WTC11 (cell line): ENCODE data around the gene TFF2. TPM values are rescaled to one million over a fixed set of nuclear protein-coding genes. Genes with fewer than 3 reads are reported as not detected.

ENCODE experiments used
- ATAC-seq: fragments of 200-7000 bp; cut with Tn5 transposase; 2 replicates; pipeline ENCODE4 v1.10.0; 2021; ENCODE audit warnings: mild to moderate bottlenecking, moderate library complexity
- CTCF ChIA-PET: fragments of 300-600 bp; sonication (Branson Sonifier 250); formaldehyde crosslinking; loops from one replicate; lab custom pipeline; 2021; ENCODE audit warnings: antibody characterized with exemption; lab: Charles Lee
- POLR2A ChIA-PET: fragments of 350-600 bp; sonication (Branson Sonifier 250); formaldehyde crosslinking; loops from one replicate; lab custom pipeline; 2021; ENCODE audit warnings: antibody characterized with exemption; lab: Charles Lee
- DNase-seq: peaks from one replicate; pipeline ENCODE4 v3.0.0; 2021; ENCODE audit warnings: low spot score
- H3K27ac Mint-ChIP-seq: 2 replicates; pipeline ENCODE4 v1.8.0; 2021; ENCODE audit warnings: mixed read lengths
- H3K27me3 Mint-ChIP-seq: 2 replicates; pipeline ENCODE4 v1.8.0; 2021; ENCODE audit warnings: low read depth, mild to moderate bottlenecking, moderate library complexity, mixed read lengths
- H3K36me3 Mint-ChIP-seq: 2 replicates; pipeline ENCODE4 v1.8.0; 2021; ENCODE audit warnings: mixed read lengths
- H3K4me1 Mint-ChIP-seq: 2 replicates; pipeline ENCODE4 v1.8.0; 2022; ENCODE audit warnings: mixed read lengths
- H3K4me3 Mint-ChIP-seq: 2 replicates; pipeline ENCODE4 v1.8.0; 2021; ENCODE audit warnings: mild to moderate bottlenecking, moderate library complexity, mixed read lengths
- H3K9me3 Mint-ChIP-seq: 2 replicates; pipeline ENCODE4 v1.8.0; 2021; ENCODE audit warnings: mixed read lengths
- ATF3 ChIP-seq: sonication (generic); formaldehyde crosslinking; conservative IDR thresholded peaks from 2 replicates; pipeline ENCODE4 v1.8.1; 2022; ENCODE audit warnings: mild to moderate bottlenecking, missing genetic modification reagents
- CBFB ChIP-seq: sonication (generic); formaldehyde crosslinking; IDR thresholded peaks from 2 replicates; pipeline ENCODE4 v1.8.1; 2022; ENCODE audit warnings: mild to moderate bottlenecking, low read depth, missing genetic modification reagents
- CTCF ChIP-seq: fragments of 200-600 bp; IDR thresholded peaks from 2 replicates; pipeline ENCODE4 v1.8.0; 2022; ENCODE audit warnings: antibody characterized with exemption
- EMX1 ChIP-seq: fragments of 250-450 bp; sonication (Bioruptor Pico); IDR thresholded peaks from 2 replicates; pipeline ENCODE4 v1.8.0; 2021; ENCODE audit warnings: mild to moderate bottlenecking
- ETV6 ChIP-seq: sonication (generic); formaldehyde crosslinking; IDR thresholded peaks from 2 replicates; pipeline ENCODE4 v1.8.1; 2022; ENCODE audit warnings: mild to moderate bottlenecking, missing genetic modification reagents
- FOXK1 ChIP-seq: sonication (generic); formaldehyde crosslinking; IDR thresholded peaks from 2 replicates; pipeline ENCODE4 v1.8.0; 2022; ENCODE audit warnings: mild to moderate bottlenecking, moderate library complexity, missing genetic modification reagents
- GRHL2 ChIP-seq: fragments of 250-450 bp; sonication (Bioruptor Pico); IDR thresholded peaks from 2 replicates; pipeline ENCODE4 v1.8.0; 2022; ENCODE audit warnings: mild to moderate bottlenecking, moderate library complexity; ENCODE audit not compliant: insufficient replicate concordance, severe bottlenecking
- JUN ChIP-seq: sonication (generic); formaldehyde crosslinking; IDR thresholded peaks from 2 replicates; pipeline ENCODE4 v1.8.0; 2023; ENCODE audit warnings: mild to moderate bottlenecking, missing genetic modification reagents
- MLX ChIP-seq: sonication (generic); formaldehyde crosslinking; IDR thresholded peaks from 2 replicates; pipeline ENCODE4 v1.8.1; 2023; ENCODE audit warnings: mild to moderate bottlenecking, missing genetic modification reagents, moderate library complexity
- MXD4 ChIP-seq: fragments of 250-450 bp; sonication (Bioruptor Pico); IDR thresholded peaks from 2 replicates; pipeline ENCODE4 v1.8.0; 2021; ENCODE audit warnings: mild to moderate bottlenecking, moderate library complexity, borderline replicate concordance
- NFATC4 ChIP-seq: fragments of 250-450 bp; sonication (Bioruptor Pico); IDR thresholded peaks from 2 replicates; pipeline ENCODE4 v1.9.0; 2021; ENCODE audit warnings: mild to moderate bottlenecking
- SP1 ChIP-seq: sonication (generic); formaldehyde crosslinking; conservative IDR thresholded peaks from 2 replicates; pipeline ENCODE4 v1.8.1; 2022; ENCODE audit warnings: missing genetic modification reagents
- TCF7 ChIP-seq: sonication (generic); formaldehyde crosslinking; IDR thresholded peaks from 2 replicates; pipeline ENCODE4 v1.8.0; 2022; ENCODE audit warnings: mild to moderate bottlenecking, low read depth, missing genetic modification reagents, moderate library complexity
- USF2 ChIP-seq: sonication (generic); formaldehyde crosslinking; IDR thresholded peaks from 2 replicates; pipeline ENCODE4 v1.8.1; 2023; ENCODE audit warnings: mild to moderate bottlenecking, missing genetic modification reagents, moderate library complexity
- ZBTB21 ChIP-seq: sonication (generic); formaldehyde crosslinking; IDR thresholded peaks from 2 replicates; pipeline ENCODE4 v1.8.1; 2023; ENCODE audit warnings: mild to moderate bottlenecking, missing genetic modification reagents, borderline replicate concordance
- ZMAT4 ChIP-seq: fragments of 250-450 bp; sonication (Bioruptor Pico); IDR thresholded peaks from 2 replicates; pipeline ENCODE4 v1.9.0; 2021; ENCODE audit warnings: mild to moderate bottlenecking
- ZNF232 ChIP-seq: sonication (generic); formaldehyde crosslinking; IDR thresholded peaks from 2 replicates; pipeline ENCODE4 v1.8.0; 2022; ENCODE audit warnings: mild to moderate bottlenecking, missing genetic modification reagents
- total RNA-seq: library from RNA; stranded (reverse); gene quantifications from 3 replicates; pipeline ENCODE4 v1.2.3, GENCODE V29; 2021
- TF ChIP-seq, protein P1 (sequence below): sonication (generic); formaldehyde crosslinking; IDR thresholded peaks from 2 replicates; pipeline ENCODE4 v1.8.1; 2023; ENCODE audit warnings: mild to moderate bottlenecking, missing genetic modification reagents
- TF ChIP-seq, protein P2 (sequence below): fragments of 250-450 bp; sonication (Bioruptor Pico); IDR thresholded peaks from 2 replicates; pipeline ENCODE4 v2.1.2; 2022; ENCODE audit warnings: mild to moderate bottlenecking, moderate library complexity
- TF ChIP-seq, protein P3 (sequence below): fragments of 250-450 bp; sonication (Bioruptor Pico); IDR thresholded peaks from 2 replicates; pipeline ENCODE4 v1.9.0; 2021; ENCODE audit warnings: moderate library complexity, mild to moderate bottlenecking, inconsistent platforms, borderline replicate concordance
- TF ChIP-seq, protein P4 (sequence below): sonication (generic); formaldehyde crosslinking; IDR thresholded peaks from 2 replicates; pipeline ENCODE4 v1.8.0; 2023; ENCODE audit warnings: missing genetic modification reagents

Gene TFF2
- total RNA-seq, 1 experiment from 2014 or later = 0.33 TPM

DNA sequence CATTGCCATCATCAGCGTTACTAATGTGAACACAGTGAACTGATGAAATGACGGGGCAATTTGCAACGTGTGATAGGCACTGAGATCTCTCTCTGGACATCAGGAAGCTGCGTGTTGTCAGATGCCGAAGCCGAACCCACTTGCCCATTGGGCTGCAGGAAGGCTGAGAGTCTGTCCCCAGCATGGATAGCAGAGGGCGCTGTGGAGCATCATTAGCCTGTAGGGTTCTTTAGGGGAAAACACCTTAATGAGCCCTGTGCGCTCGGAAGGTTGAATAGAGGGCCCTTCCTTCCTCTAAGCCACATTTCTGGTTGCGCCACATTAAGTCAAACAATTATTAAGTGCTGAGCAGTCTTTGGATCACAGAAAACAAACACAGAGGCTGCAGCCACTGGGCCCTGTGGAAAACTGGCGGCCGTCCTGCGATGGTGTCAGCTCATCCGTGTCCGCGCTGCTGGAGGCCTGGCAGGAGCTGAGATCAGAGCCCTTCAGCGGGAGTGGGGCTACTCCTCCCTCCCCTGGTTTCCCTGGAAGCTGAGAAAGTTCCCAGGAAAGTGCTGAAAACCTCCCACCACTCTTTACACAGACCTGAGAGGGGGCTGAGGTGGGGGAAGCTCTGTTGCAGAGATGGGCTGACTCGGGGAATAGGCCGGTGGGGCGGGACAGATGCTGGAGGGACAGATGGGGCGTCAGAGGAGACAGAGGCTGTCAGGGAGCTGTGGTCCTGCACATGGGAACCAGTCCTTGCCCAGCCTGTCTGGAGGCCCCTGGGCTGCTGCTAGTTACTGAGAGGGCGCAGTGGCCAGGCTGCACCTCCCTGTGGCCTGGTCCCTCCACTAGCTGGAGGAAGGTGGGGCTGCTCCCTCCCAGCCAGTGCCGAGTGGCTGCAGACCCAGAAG lies 12.7 kb downstream of the TFF2 start:
- Mint-ChIP-seq H3K4me1 (peaks cover 39% of the 10 kb centered on the region), H3K4me3 (peak overlapping the region; percentile 40; the same call in 1 of the 2 replicates), H3K36me3 (no peaks in the 10 kb centered on the region), H3K27me3 (no peaks in the 10 kb centered on the region), H3K9me3 (peaks cover 11% of the 10 kb centered on the region), H3K27ac (peak overlapping the region; percentile 97)
- TF ChIP-seq TCF7 (CRISPR knock-in tag) (no peak), ZBTB21 (CRISPR knock-in tag) (no peak), CTCF (peak; percentile 52), ETV6 (CRISPR knock-in tag) (0 out of 2 replicates have a peak, but pooled peaks have one; percentile 25), CBFB (CRISPR knock-in tag) (no peak), USF2 (CRISPR knock-in tag) (no peak), GRHL2 (CRISPR knock-in tag) (no peak), JUN (CRISPR knock-in tag) (no peak), FOXK1 (CRISPR knock-in tag) (peak; percentile 33; the same call in 1 of the 2 replicates), SP1 (CRISPR knock-in tag) (0 out of 2 replicates have a peak, but pooled peaks have one; percentile 46)
- TF ChIP-seq, protein P1, sequence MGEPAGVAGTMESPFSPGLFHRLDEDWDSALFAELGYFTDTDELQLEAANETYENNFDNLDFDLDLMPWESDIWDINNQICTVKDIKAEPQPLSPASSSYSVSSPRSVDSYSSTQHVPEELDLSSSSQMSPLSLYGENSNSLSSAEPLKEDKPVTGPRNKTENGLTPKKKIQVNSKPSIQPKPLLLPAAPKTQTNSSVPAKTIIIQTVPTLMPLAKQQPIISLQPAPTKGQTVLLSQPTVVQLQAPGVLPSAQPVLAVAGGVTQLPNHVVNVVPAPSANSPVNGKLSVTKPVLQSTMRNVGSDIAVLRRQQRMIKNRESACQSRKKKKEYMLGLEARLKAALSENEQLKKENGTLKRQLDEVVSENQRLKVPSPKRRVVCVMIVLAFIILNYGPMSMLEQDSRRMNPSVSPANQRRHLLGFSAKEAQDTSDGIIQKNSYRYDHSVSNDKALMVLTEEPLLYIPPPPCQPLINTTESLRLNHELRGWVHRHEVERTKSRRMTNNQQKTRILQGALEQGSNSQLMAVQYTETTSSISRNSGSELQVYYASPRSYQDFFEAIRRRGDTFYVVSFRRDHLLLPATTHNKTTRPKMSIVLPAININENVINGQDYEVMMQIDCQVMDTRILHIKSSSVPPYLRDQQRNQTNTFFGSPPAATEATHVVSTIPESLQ = no peak
- TF ChIP-seq, protein P2, sequence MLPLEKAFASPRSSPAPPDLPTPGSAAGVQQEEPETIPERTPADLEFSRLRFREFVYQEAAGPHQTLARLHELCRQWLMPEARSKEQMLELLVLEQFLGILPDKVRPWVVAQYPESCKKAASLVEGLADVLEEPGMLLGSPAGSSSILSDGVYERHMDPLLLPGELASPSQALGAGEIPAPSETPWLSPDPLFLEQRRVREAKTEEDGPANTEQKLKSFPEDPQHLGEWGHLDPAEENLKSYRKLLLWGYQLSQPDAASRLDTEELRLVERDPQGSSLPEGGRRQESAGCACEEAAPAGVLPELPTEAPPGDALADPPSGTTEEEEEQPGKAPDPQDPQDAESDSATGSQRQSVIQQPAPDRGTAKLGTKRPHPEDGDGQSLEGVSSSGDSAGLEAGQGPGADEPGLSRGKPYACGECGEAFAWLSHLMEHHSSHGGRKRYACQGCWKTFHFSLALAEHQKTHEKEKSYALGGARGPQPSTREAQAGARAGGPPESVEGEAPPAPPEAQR (CRISPR knock-in tag) = no peak
- TF ChIP-seq, protein P3, sequence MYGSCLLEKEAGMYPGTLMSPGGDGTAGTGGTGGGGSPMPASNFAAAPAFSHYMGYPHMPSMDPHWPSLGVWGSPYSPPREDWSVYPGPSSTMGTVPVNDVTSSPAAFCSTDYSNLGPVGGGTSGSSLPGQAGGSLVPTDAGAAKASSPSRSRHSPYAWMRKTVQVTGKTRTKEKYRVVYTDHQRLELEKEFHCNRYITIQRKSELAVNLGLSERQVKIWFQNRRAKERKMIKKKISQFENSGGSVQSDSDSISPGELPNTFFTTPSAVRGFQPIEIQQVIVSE (CRISPR knock-in tag) = no peak
- DNase-seq (peak; percentile 90), ATAC-seq (peak; percentile 81)
- POLR2A ChIA-PET = no interaction called here
- CTCF ChIA-PET = interaction anchor here (0.5 to 4.4 kb wide), 32 partner anchors 13 to 726 kb away, joined by 3 to 165 read pairs (median 4); partner anchors contain the start of genes TFF2, TFF3 and UBASH3A

- Mint-ChIP-seq H3K36me3 (peaks cover 6% of the 10 kb centered on the region), H3K27ac (peak overlapping the region; percentile 97), H3K4me1 (peaks cover 39% of the 10 kb centered on the region), H3K9me3 (peaks cover 18% of the 10 kb centered on the region), H3K27me3 (peaks cover 3% of the 10 kb centered on the region; the same call in 1 of the 2 replicates), H3K4me3 (peak overlapping the region; percentile 40; the same call in 1 of the 2 replicates)
- DNase-seq (no peak), ATAC-seq (no peak)
- CTCF ChIA-PET = interaction anchor here (0.6 to 4.4 kb wide), 20 partner anchors 13 to 725 kb away, joined by 3 to 165 read pairs (median 6); partner anchors contain the start of genes TFF2, TFF3 and UBASH3A
- POLR2A ChIA-PET = no interaction called here
- TF ChIP-seq MLX (CRISPR knock-in tag) = no peak
- TF ChIP-seq, protein P4, sequence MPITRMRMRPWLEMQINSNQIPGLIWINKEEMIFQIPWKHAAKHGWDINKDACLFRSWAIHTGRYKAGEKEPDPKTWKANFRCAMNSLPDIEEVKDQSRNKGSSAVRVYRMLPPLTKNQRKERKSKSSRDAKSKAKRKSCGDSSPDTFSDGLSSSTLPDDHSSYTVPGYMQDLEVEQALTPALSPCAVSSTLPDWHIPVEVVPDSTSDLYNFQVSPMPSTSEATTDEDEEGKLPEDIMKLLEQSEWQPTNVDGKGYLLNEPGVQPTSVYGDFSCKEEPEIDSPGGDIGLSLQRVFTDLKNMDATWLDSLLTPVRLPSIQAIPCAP (CRISPR knock-in tag) = no peak
- no peak for TF ChIP-seq NFATC4 (CRISPR knock-in tag)
- TF ChIP-seq CBFB (CRISPR knock-in tag) = no peak
- TF ChIP-seq MXD4 (CRISPR knock-in tag) = no peak
- TF ChIP-seq ATF3 = no peak
- TF ChIP-seq, protein P3 (CRISPR knock-in tag) = no peak
- no peak for TF ChIP-seq ZMAT4 (CRISPR knock-in tag)
- no peak for TF ChIP-seq EMX1 (CRISPR knock-in tag)
- no peak for TF ChIP-seq ZNF232 (CRISPR knock-in tag)
Measured at GRCh38 chr21:42337276-42337675, 13.5 kb downstream of the TFF2 start.
